Epithelial cell of proximal tubule (primary cell): ENCODE data around the gene CELF6. TPM values are rescaled to one million over a fixed set of nuclear protein-coding genes. Genes with fewer than 3 reads are reported as not detected.

ENCODE experiments used
- DNase-seq: peaks from one replicate; pipeline ENCODE4 v3.0.0-alpha.2; 2011; ENCODE audit warnings: low read depth
- H3K4me3 ChIP-seq: 2 replicates; pipeline ENCODE4 v1.5.1; 2011; ENCODE audit warnings: low read depth, mild to moderate bottlenecking, low read length
- total RNA-seq: library from RNA; depleted of rRNA; stranded (reverse); fragments of >200 nt; gene quantifications from 2 replicates; pipeline ENCODE4 v1.2.3, GENCODE V29; 2015
- TF ChIP-seq, protein P1 (sequence below): conservative IDR thresholded peaks from 2 replicates; pipeline ENCODE4 v1.5.1; 2012; ENCODE audit warnings: low read depth, mild to moderate bottlenecking, low read length

The CELF6 gene
- total RNA-seq, 1 donor from 2014 or later = not detected

DNA sequence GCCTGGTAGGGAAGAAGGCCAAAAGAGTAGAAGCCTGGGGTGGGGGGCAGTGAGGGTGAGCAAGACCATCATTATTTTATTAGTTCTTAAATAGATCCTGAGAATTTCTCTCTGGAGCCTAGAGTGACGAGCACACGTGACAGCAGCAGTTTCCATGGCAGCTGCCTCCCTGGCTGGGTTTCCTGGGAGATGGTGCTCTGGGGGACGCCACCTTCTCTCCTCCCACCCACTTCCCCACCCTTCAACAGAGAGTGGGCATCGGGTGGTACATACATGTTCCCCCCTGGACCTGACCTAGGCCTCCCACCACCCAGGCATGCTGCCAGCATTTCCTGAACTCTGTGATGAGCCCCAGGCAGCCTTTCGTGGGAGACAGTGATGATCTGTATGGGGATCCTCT is 12.9 kb downstream of the CELF6 start:
- DNase-seq = no peak
- TF ChIP-seq, protein P1, sequence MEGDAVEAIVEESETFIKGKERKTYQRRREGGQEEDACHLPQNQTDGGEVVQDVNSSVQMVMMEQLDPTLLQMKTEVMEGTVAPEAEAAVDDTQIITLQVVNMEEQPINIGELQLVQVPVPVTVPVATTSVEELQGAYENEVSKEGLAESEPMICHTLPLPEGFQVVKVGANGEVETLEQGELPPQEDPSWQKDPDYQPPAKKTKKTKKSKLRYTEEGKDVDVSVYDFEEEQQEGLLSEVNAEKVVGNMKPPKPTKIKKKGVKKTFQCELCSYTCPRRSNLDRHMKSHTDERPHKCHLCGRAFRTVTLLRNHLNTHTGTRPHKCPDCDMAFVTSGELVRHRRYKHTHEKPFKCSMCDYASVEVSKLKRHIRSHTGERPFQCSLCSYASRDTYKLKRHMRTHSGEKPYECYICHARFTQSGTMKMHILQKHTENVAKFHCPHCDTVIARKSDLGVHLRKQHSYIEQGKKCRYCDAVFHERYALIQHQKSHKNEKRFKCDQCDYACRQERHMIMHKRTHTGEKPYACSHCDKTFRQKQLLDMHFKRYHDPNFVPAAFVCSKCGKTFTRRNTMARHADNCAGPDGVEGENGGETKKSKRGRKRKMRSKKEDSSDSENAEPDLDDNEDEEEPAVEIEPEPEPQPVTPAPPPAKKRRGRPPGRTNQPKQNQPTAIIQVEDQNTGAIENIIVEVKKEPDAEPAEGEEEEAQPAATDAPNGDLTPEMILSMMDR = no peak
- H3K4me3 ChIP-seq = no peak overlapping the region

DNA sequence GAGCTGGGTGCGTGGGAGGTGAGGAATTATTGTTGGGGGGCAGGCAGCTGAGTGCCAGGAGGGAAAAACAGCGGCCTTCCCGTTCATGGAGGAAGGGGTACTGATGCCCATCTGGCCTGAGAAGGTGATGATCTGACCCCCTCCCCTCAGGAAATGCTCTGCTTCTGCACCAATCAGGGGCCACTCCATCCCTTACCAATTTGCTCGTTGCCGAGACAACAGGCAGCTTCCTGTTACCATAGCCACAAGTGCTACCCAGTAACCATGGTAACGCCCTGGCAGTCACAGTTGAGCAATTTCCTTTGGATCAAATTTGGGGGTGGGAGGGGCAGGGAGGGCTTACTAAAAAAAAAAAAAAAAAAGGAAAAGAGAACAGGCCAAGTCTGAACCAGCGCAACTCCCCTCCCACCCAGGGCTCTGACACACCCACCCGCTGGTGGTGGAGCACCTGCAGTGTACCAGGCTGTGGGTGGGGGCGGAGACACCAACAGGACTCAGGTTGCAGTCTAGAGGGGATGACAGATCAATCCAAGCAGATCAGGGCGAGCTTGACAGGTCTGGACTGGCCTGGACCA is 13.7 kb downstream of the CELF6 start:
- no peak for DNase-seq
- H3K4me3 ChIP-seq = no peak overlapping the region
- TF ChIP-seq, protein P1 = no peak

DNA sequence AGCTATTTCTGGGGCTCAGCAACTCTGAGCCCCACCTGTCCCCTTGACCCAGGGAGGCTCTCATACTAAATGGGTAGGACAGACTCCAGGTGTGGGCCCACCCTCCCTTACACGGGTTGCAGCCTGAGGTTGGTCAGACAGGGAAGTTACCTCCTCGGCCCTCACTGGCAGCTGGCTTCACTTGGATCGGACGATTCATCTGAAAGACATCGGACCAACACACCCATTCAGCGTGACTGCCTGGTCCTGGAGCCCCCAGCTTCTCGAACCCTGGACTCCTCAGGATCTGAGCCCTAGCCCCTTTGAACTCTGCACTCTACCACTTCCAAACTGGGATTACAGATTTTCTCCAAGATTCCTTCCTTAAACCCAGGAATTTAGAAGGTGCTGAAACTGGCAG is 15.4 kb downstream of the CELF6 start:
- no peak for DNase-seq
- no peak overlapping the region for H3K4me3 ChIP-seq
- TF ChIP-seq, protein P1 = no peak

DNA sequence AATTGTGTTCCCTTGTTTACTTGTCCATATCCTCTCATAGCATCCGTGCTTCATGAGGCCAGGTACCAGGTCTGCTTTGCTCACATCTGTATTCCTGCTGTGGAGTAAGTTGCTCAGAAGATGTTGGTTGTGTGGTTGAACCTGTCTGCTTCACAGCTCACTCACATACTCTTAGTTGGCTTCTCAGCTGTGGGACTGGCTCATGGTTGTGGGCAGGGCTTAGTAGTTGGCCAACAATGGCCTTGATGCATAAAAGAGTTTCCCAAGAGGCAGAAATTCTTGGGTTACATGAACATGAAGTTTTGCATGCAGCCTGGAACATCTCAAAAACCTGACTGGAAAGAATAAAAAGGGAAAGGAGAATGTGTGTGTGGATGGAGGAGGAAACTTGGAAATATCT is 17.0 kb downstream of the CELF6 start:
- H3K4me3 ChIP-seq = no peak overlapping the region
- TF ChIP-seq, protein P1 = no peak
- DNase-seq = no peak

DNA sequence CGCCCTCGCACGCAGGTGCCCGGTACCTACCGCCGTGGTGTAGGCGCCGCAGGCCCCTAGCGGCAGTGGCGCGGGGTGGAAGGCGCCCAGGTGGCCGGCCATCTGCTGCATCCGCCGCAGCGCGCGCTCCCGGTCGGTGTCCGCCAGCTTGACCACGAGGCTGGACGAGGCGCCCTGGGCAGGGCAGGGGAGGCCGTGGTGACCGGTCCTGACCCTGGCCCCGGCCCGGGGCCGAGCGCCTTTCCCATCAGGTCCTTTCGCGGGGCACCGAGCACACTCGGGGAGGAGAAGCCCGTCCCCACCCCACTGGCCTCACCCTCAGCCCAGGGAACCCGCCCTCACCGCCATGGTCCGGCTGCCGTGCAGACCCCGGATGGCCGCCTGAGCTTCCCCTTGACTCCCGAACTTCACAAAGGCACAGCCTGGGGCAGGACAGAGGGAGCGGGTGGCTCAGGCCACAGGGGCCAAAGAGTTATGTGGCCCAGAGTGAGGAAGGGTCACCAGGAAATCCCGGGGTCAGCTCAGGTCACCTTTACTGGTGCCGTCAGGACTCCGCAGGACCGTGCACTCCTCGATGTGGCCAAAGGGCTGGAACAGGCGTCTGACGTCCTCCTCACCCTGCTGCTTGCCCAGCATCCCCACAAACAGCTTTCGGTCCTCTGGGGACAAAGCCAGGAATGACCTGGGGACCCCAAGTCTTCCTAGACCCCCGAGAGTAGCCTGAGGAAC is 30.2 kb downstream of the CELF6 start:
- DNase-seq = no peak
- TF ChIP-seq, protein P1 = no peak
- no peak overlapping the region for H3K4me3 ChIP-seq

DNA sequence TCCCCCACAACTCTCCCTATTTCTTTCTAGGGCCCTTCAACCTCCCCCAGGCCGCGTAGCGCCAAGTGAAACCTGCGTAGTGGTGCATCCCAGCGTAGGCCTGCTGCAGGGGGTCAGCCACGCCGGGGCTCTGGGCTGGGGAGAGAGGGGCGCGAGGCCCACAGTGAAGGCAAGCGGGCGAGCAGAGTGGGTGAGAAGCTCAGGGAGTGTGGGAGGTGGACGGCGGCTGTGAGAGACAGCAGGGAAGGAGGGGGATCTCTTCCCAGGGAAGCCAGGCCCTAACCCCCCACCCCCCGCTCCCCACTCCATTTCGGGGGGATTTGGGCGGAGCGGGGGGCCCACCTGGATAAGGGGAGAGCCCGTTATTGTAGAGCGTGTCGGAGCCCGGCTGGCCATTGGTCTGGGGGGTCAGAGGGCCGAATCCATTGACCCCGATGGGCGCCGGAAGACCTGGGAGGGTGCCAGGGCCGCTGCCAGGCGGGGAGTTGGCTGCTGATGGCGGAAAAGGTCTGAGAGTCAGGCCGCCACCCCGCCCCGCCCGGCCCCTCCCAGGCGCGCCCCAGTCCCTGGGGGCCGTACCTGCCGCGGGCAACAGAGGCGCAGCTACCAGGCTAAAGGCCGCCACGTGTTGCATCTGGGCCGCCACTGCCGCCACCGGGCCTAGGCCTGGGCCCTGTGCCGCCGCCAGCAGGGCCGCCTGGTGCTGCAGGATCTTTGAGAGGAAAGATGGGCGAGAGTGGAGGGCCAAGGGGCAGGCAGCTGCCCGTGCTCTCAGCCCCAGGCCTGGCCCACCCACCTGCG is 31.0 kb downstream of the CELF6 start:
- no peak overlapping the region for H3K4me3 ChIP-seq
- no peak for DNase-seq
- TF ChIP-seq, protein P1 = no peak
